ENCODE measurements around the gene C11orf24. TPM values are rescaled to one million over a fixed set of nuclear protein-coding genes. Genes with fewer than 3 reads are reported as not detected.

C11orf24 gene
- total and polyA plus RNA-seq, 2 of the 8 experiments (the other 6 are each of a cell fraction or from before 2014, with no cell fraction given) = 45.4 to 51.7 TPM

DNA sequence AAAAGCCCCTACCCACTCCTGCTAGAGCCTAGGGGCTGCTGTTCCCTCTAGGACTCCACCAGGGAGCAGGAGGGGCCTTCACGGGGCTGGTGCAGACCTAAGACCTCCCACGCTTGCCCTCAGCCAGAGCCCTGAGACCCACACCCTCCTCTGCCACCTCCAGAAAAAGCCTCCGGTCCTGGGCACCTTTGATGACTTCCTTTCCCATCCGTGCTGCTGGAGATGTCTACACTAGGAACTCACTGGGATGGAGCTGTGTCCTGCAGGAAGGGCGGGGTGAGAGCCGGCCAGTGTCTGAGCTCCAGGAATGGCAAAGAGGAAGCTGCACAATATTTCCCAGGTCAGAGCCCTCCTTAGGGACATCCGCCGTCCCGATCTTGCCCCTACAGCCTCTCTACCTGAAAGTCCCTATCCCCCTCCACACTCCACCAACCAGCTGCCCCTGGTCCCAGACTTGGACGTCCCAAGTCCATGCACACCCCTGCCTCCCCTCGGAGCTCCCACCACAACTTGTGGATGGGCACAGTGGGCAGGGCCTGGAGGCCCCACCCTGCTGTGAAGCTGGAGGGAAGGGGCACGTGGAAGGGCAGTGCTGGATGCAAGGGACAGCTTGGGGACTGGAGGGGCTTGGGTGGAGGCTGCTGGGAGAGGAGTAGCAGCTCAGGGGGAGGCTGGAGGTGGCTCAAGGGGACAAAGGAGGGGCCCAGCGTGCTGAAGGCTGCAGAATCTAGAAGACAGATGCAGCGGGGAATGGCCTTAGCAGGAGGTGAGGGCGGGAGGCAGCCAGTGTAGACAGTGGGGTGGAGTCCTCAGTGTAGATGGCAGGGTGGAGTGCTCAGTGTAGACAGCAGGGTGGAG lies 27.1 kb upstream of the C11orf24 start:
- H3K9ac ChIP-seq (replicated peaks in 1 of 4; ENCODE audit: extremely low read depth in 1 of 4, low read depth in 3 of 4, low read length in 3 of 4) = no peak overlapping the region
- H2BK12ac ChIP-seq (ENCODE audit: low read depth, low read length) = no peak overlapping the region
- ChIA-PET POLR2A (ENCODE audit: partially characterized antibody) (interaction anchor here (0.8 to 2.5 kb wide), 9 partner anchors 12 to 90 kb away, joined by 3 to 11 read pairs (median 5); no protein-coding TSS in a partner anchor), CTCF (ENCODE audit: partially characterized antibody) (interaction anchor here (0.6 to 6.6 kb wide), 40 partner anchors 8 to 688 kb away, joined by 3 to 141 read pairs (median 6); partner anchors contain the start of gene C11orf24)
- no peak overlapping the region; the same call in 1 of the 2 replicates for H4K8ac ChIP-seq (ENCODE audit: extremely low read depth, insufficient read depth, low read length)
- no peak overlapping the region for H4K5ac ChIP-seq (ENCODE audit: insufficient read length, low read depth, low read length)
- no peaks in the 10 kb centered on the region for H3K79me1 ChIP-seq (ENCODE audit: low read depth, low read length)
- no peak overlapping the region for H3K18ac ChIP-seq (ENCODE audit: extremely low read depth, low read length)
- H2BK20ac ChIP-seq (ENCODE audit: low read length) = no peak overlapping the region
- H3K27ac ChIP-seq (ENCODE audit: low read depth, low read length) = no peak overlapping the region
- H3K56ac ChIP-seq (replicated peaks; ENCODE audit: insufficient read length, low read depth, low read length) = no peak overlapping the region
- no peak overlapping the region for H2AK5ac ChIP-seq (ENCODE audit: low read depth, low read length)
- no peak overlapping the region for H3K4me3 ChIP-seq (ENCODE audit: extremely low read depth in 1 of 4, insufficient read depth in 2 of 4, low read depth in 3 of 4, low read length in 4 of 4)
- H3K23me2 ChIP-seq (ENCODE audit: low read depth, low read length) = no peaks in the 10 kb centered on the region
- no peak overlapping the region for H3K14ac ChIP-seq (ENCODE audit: insufficient read length)
- peaks cover 0 to 2% (median 0%) of the 10 kb centered on the region in 4 experiments; a peak in 2 of 7 replicates for H3K4me1 ChIP-seq (replicated peaks in 1 of 4; ENCODE audit: control insufficient read depth in 3 of 4, insufficient read depth in 4 of 4, low read length in 3 of 4)
- no peak overlapping the region for H2BK120ac ChIP-seq (replicated peaks; ENCODE audit: low read depth, low read length)
- H4K20me1 ChIP-seq (replicated peaks in 1 of 2; ENCODE audit: control insufficient read depth in 1 of 2, insufficient read depth in 2 of 2, low read length in 2 of 2) = no peaks in the 10 kb centered on the region
- no peak overlapping the region for H2BK15ac ChIP-seq (ENCODE audit: low read length)
- H3K27me3 ChIP-seq (replicated peaks in 1 of 4; ENCODE audit: control insufficient read depth in 3 of 4, extremely low read depth in 1 of 4, insufficient read depth in 3 of 4, low read length in 3 of 4) = no peaks in the 10 kb centered on the region; a peak in 2 of 7 replicates
- H3K9me3 ChIP-seq (ENCODE audit: insufficient read depth in 2 of 2, low read depth in 1 of 2, low read length in 1 of 2) = peaks cover under 1 to 4% of the 10 kb centered on the region in 2 experiments; a peak in 2 of 4 replicates
- no peak for DNase-seq (ENCODE audit: low read depth in 1 of 2, low spot score in 2 of 2)
- no peak overlapping the region for H3K4ac ChIP-seq (replicated peaks; ENCODE audit: insufficient read length, low read depth, low read length)
- H3K36me3 ChIP-seq (ENCODE audit: control insufficient read depth in 2 of 4, insufficient read depth in 4 of 4, low read length in 3 of 4) = no peaks in the 10 kb centered on the region
- FAIRE-seq = no peak
- H2BK5ac ChIP-seq (ENCODE audit: low read depth, low read length) = no peak overlapping the region
- no peaks in the 10 kb centered on the region for H3K79me2 ChIP-seq (ENCODE audit: control insufficient read depth in 1 of 2, insufficient read depth in 2 of 2, low read length in 2 of 2)
- 82% methylated on average over 12 of the region's 15 CpGs; no CpG with 5 or more reads in 1 of the 2 experiments for WGBS, 2 experiments (ENCODE audit: extremely low coverage in 1 of 2, insufficient coverage in 1 of 2, insufficient read length in 1 of 2, insufficient replicate concordance in 2 of 2, low coverage in 1 of 2, low lambda C conversion rate in 2 of 2, missing lambda C conversion rate in 1 of 2)
- no peak overlapping the region for H2AFZ ChIP-seq (ENCODE audit: low read length)
- no peak overlapping the region for H3K4me2 ChIP-seq (ENCODE audit: insufficient read depth in 1 of 2, low read depth in 2 of 2, low read length in 2 of 2)
- H4K91ac ChIP-seq (replicated peaks; ENCODE audit: insufficient read length, low read length) = no peak overlapping the region
- no peak overlapping the region for H3K23ac ChIP-seq (ENCODE audit: insufficient read length)
- TF ChIP-seq TCF12 (IDR thresholded peaks at IDR 0.05; ENCODE audit: low read depth, low read length) (no peak), PHF8 (conservative IDR thresholded peaks at IDR 0.05; ENCODE audit: low read depth, low read length) (no peak), EGR1 (IDR thresholded peaks at IDR 0.05; ENCODE audit: borderline replicate concordance, low read depth, low read length) (no peak), BRCA1 (IDR thresholded peaks at IDR 0.05; ENCODE audit: low read depth, low read length) (no peak), SIRT6 (IDR thresholded peaks at IDR 0.05; ENCODE audit: low read length) (no peak), MAX (IDR thresholded peaks at IDR 0.05) (no peak), RAD21 (IDR thresholded peaks at IDR 0.05 in 1 of 2, conservative IDR thresholded peaks at IDR 0.05 in 1 of 2; ENCODE audit: low read depth in 2 of 2, low read length in 2 of 2) (no peak), GABPA (IDR thresholded peaks at IDR 0.05; ENCODE audit: borderline replicate concordance, insufficient read depth, low read length) (no peak), CREB1 (IDR thresholded peaks at IDR 0.05) (no peak)
- TF ChIP-seq, protein P1, sequence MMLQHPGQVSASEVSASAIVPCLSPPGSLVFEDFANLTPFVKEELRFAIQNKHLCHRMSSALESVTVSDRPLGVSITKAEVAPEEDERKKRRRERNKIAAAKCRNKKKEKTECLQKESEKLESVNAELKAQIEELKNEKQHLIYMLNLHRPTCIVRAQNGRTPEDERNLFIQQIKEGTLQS (IDR thresholded peaks at IDR 0.05; ENCODE audit: insufficient read depth, low read depth, low read length) = no peak
